GM18873 (cell line): ENCODE results near the gene PNISR.
A peak's percentile ranks its signal among the peaks of the same experiment; 100 is the strongest.

Source experiments
- ATAC-seq: cut with Tn5 transposase; IDR thresholded peaks from one replicate; pipeline ENCODE4 v1.9.1; 2021; ENCODE audit warnings: mild to moderate bottlenecking, moderate library complexity, moderate number of reproducible peaks; ENCODE audit not compliant: unreplicated experiment, low FRiP score

The PNISR gene

GRCh38 chr6:99412065-99412464 lies 13.0 kb downstream of the PNISR start:
- ATAC-seq = no peak

- ATAC-seq = no peak
Observed at GRCh38 chr6:99409672-99410071, 15.4 kb downstream of the PNISR start.

- no peak for ATAC-seq
Observed at GRCh38 chr6:99407076-99407475, 18.0 kb downstream of the PNISR start.

- no peak for ATAC-seq
Observed at GRCh38 chr6:99402448-99402847, 22.7 kb downstream of the PNISR start.

GRCh38 chr6:99397287-99397686 lies 27.8 kb downstream of the PNISR start:
- ATAC-seq = no peak

- peak; percentile 46 for ATAC-seq
Observed at GRCh38 chr6:99393698-99394531, 31.2 kb downstream of the PNISR start, which contains the start of gene COQ3. Gene COQ3, minus strand, starts transcription at chr6:99394195. Its CDS starts 16 bp downstream, at chr6:99394179.

- peak; percentile 12 for ATAC-seq
Observed at GRCh38 chr6:99393366-99393697, 31.8 kb downstream of the PNISR start.

- ATAC-seq = no peak
Observed at GRCh38 chr6:99390896-99391295, 34.2 kb downstream of the PNISR start.

GRCh38 chr6:99384507-99384906 lies 40.6 kb downstream of the PNISR start:
- ATAC-seq = no peak

GRCh38 chr6:99378636-99379035 lies 46.5 kb downstream of the PNISR start:
- no peak for ATAC-seq

- ATAC-seq = no peak
Observed at GRCh38 chr6:99369533-99369932, 55.6 kb downstream of the PNISR start.

- ATAC-seq = no peak
Observed at GRCh38 chr6:99366852-99367251, 58.3 kb downstream of the PNISR start.

- peak; percentile 98 for ATAC-seq
Observed at GRCh38 chr6:99364026-99364425, 61.1 kb downstream of the PNISR start.

- ATAC-seq = no peak
Observed at GRCh38 chr6:99362678-99363268, 62.3 kb downstream of the PNISR start.

GRCh38 chr6:99359800-99360199 lies 65.3 kb downstream of the PNISR start:
- no peak for ATAC-seq

GRCh38 chr6:99356641-99357040 lies 68.5 kb downstream of the PNISR start:
- no peak for ATAC-seq

- no peak for ATAC-seq
Observed at GRCh38 chr6:99354983-99355382, 70.1 kb downstream of the PNISR start.

GRCh38 chr6:99353126-99353525 lies 72.0 kb downstream of the PNISR start:
- no peak for ATAC-seq

- ATAC-seq = no peak
Observed at GRCh38 chr6:99350573-99350972, 74.5 kb downstream of the PNISR start.

GRCh38 chr6:99349171-99350141 lies 75.7 kb downstream of the PNISR start, which contains the start of gene FAXC:
Gene FAXC, minus strand, starts transcription at chr6:99349674. Its CDS starts 302 bp downstream, at chr6:99349372.
- ATAC-seq = no peak
